DMS53 treated with DMSO at 0.1 percent for 48 hours (cell line): ENCODE results near the gene NTHL1.

Source experiments
- DNase-seq: peaks from one replicate; lab custom pipeline; 2025; ENCODE audit not compliant: unreplicated experiment; lab: John Stamatoyannopoulos, UW

The NTHL1 gene

GRCh38 chr16:2084895-2085625 lies 37.4 kb upstream of the NTHL1 start:
- DNase-seq: no peak

- DNase-seq: no peak
Measured at GRCh38 chr16:2083876-2084780, 36.5 kb upstream of the NTHL1 start.

- DNase-seq: no peak
Measured at GRCh38 chr16:2083409-2083808, 35.8 kb upstream of the NTHL1 start.

GRCh38 chr16:2082983-2083364 lies 35.3 kb upstream of the NTHL1 start:
- DNase-seq: no peak

GRCh38 chr16:2082171-2082982 lies 34.7 kb upstream of the NTHL1 start:
- DNase-seq: peak; percentile 94

GRCh38 chr16:2081201-2082084 lies 33.8 kb upstream of the NTHL1 start:
- DNase-seq: no peak

- no peak for DNase-seq
Measured at GRCh38 chr16:2079991-2080390, 32.4 kb upstream of the NTHL1 start.

GRCh38 chr16:2079311-2079800 lies 31.7 kb upstream of the NTHL1 start:
- DNase-seq: no peak

- no peak for DNase-seq
Measured at GRCh38 chr16:2078691-2079090, 31.1 kb upstream of the NTHL1 start.

- DNase-seq: no peak
Measured at GRCh38 chr16:2078096-2078495, 30.5 kb upstream of the NTHL1 start.

- no peak for DNase-seq
Measured at GRCh38 chr16:2077696-2078095, 30.1 kb upstream of the NTHL1 start.

GRCh38 chr16:2077016-2077415 lies 29.4 kb upstream of the NTHL1 start:
- DNase-seq: no peak

GRCh38 chr16:2076072-2076865 lies 28.6 kb upstream of the NTHL1 start:
- DNase-seq: no peak

- no peak for DNase-seq
Measured at GRCh38 chr16:2075631-2076030, 28.0 kb upstream of the NTHL1 start.

- no peak for DNase-seq
Measured at GRCh38 chr16:2074071-2074470, 26.4 kb upstream of the NTHL1 start.

GRCh38 chr16:2072926-2073325 lies 25.3 kb upstream of the NTHL1 start:
- DNase-seq: no peak

- no peak for DNase-seq
Measured at GRCh38 chr16:2071454-2072202, 24.0 kb upstream of the NTHL1 start.

- no peak for DNase-seq
Measured at GRCh38 chr16:2070576-2071453, 23.2 kb upstream of the NTHL1 start.
